Measurements from ENCODE around the gene ZFAND5.

The ZFAND5 gene

DNA sequence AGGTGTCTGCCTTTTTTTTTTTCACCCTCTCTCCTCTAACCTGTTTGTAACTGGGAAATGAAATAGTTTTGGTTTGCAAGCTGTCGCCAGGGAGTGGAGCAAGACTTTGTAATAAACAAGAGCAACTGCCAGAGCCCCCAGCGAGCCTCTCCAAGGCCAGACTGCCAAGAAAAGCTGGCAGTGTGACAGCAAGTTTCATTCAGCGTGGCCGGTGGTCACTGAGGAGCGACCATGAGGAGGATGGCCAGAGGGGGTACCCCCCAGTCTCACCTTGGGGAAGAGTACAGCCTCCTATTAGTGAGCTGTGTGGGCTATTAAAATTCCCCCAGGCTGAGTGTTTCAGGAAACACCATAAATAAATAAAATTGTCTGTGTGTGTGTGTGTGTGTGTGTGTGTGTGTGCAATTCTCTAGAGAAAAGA, 49.9 kb downstream of the ZFAND5 start:
- no peaks in the 10 kb centered on the region for H3K36me3 ChIP-seq (ENCODE audit: insufficient read depth, low read depth, low read length)
- no peak overlapping the region for H3K9ac ChIP-seq (ENCODE audit: low read depth, low read length)
- no peak overlapping the region for H3K4me3 ChIP-seq (ENCODE audit: low read length)
- peaks cover 22% of the 10 kb centered on the region; the same call in 1 of the 2 replicates for H3K4me1 ChIP-seq (ENCODE audit: insufficient read depth, low read length)
- no peaks in the 10 kb centered on the region for H3K9me3 ChIP-seq (ENCODE audit: insufficient read depth, low read depth, low read length)
- H3K27me3 ChIP-seq (ENCODE audit: insufficient read depth, low read length): no peaks in the 10 kb centered on the region
- no peak overlapping the region for H3K27ac ChIP-seq (ENCODE audit: low read length)

DNA sequence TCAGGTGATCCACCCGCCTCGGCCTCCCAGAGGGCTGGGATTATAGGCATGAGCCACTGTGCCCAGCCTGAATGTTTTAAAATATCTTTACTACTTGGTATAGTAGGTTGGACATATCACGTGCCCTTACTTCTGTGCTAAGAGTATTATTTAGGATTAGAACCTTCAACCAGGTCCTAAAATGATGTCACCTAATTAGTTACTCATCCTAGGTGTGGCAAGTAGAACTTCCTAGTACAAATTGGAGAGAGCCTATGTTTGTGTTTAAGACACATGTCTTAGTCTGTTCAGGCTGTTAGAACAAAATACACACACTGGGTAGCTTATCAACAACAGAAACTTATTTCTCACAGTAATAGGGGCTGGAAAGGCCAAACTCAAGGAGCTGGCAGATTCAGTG, 51.5 kb downstream of the ZFAND5 start:
- H3K9me3 ChIP-seq (ENCODE audit: insufficient read depth, low read depth, low read length): no peaks in the 10 kb centered on the region
- H3K27me3 ChIP-seq (ENCODE audit: insufficient read depth, low read length): no peaks in the 10 kb centered on the region
- H3K4me1 ChIP-seq (ENCODE audit: insufficient read depth, low read length): peaks cover 22% of the 10 kb centered on the region; the same call in 1 of the 2 replicates
- H3K27ac ChIP-seq (ENCODE audit: low read length): no peak overlapping the region
- H3K36me3 ChIP-seq (ENCODE audit: insufficient read depth, low read depth, low read length): no peaks in the 10 kb centered on the region
- no peak overlapping the region for H3K4me3 ChIP-seq (ENCODE audit: low read length)
- H3K9ac ChIP-seq (ENCODE audit: low read depth, low read length): no peak overlapping the region

DNA sequence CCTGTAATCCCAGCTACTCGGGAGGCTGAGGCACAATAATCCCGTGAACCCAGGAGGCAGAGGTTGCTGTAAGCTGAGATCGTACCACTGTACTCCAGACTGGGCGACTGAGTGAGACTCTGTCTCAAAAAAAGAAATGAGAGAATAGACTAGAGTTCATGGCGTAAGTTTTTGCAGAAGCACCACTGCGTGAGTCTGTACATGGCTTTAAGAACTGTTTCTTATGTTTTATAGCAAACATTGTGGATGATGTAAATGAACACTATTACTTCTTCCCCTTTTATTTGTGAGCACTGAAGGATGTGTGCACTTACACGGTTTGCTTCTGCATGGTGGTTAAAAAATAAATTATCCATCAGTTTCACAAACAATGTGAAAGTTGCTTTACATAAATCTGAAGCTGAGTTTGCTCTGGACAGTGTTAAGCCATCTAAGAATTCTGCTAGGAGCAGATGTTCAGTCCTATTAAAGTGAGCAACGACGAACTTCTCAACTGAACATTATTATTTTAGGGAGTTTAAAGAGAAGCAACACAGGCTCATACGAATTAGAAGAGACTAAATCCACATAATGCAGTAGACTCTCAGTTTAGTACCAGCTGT, 52.5 kb downstream of the ZFAND5 start:
- Histone ChIP-seq H3K36me3 (ENCODE audit: insufficient read depth, low read depth, low read length) (no peaks in the 10 kb centered on the region), H3K27ac (ENCODE audit: low read length) (no peak overlapping the region), H3K9ac (ENCODE audit: low read depth, low read length) (no peak overlapping the region), H3K27me3 (ENCODE audit: insufficient read depth, low read length) (no peaks in the 10 kb centered on the region), H3K4me1 (ENCODE audit: insufficient read depth, low read length) (peaks cover 22% of the 10 kb centered on the region; the same call in 1 of the 2 replicates), H3K9me3 (ENCODE audit: insufficient read depth, low read depth, low read length) (no peaks in the 10 kb centered on the region), H3K4me3 (ENCODE audit: low read length) (no peak overlapping the region)

DNA sequence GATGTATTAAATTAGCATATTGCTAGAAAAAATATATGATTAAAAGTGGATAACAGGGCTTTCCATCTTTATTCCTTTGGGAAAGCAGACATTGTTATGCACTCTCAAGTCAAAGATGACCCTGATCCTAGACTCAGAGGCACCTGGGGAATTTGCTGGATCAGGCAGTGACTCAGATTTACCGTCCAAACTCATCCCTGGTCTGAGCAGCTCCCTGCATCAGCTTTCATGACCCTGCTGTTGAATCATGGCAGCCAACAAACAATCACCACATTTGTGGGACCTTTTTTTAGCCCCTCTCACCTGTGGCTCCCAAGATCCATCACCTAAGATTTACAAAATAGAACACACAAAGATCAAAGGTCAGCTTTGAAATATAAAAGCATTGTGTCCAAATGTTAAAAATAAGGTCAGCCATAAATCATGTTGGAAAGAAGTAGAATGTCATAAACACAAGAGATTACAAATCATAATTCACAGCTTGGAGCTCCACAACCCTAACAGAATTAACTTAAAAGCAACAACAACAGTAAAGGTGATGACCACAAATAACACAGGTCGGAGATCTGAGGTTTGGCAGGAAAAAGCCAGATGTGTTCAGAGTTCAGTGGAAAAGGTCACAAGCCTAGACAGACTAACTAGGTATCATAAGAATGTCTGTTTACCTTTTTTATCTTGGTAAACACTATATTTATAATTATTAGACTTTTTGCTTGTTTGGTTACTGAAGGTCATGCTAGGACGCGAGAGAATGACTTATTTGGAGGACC, 55.5 kb downstream of the ZFAND5 start:
- H3K9ac ChIP-seq (ENCODE audit: low read depth, low read length): no peak overlapping the region

DNA sequence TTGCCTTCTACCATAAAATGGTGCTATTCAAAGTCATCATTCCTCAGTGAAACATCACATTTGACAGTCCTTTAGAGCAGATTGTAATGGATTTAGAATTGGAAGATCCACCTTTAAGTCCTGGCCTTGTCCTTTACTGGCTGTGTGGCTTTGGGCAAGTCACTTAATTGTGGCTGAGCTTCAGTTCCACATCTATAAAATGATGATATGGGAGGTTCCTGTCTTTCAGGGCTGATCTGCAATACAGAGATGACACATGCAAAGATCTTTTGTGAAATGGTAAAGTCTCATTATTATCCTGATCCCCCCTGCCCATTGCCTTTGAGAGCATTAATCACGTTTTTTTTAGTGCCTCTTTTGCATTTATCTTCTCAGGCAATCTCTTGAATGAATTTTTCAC, 58.2 kb downstream of the ZFAND5 start:
- H3K27me3 ChIP-seq (ENCODE audit: insufficient read depth, low read length): no peaks in the 10 kb centered on the region
- no peak overlapping the region for H3K9ac ChIP-seq (ENCODE audit: low read depth, low read length)
- H3K4me1 ChIP-seq (ENCODE audit: insufficient read depth, low read length): no peaks in the 10 kb centered on the region
- H3K9me3 ChIP-seq (ENCODE audit: insufficient read depth, low read depth, low read length): no peaks in the 10 kb centered on the region
- no peak overlapping the region for H3K27ac ChIP-seq (ENCODE audit: low read length)
- H3K4me3 ChIP-seq (ENCODE audit: low read length): no peak overlapping the region
- H3K36me3 ChIP-seq (ENCODE audit: insufficient read depth, low read depth, low read length): no peaks in the 10 kb centered on the region

More for the DNA sequence above, 55.5 kb downstream of the ZFAND5 start:
- H3K36me3 ChIP-seq (ENCODE audit: insufficient read depth, low read depth, low read length): no peaks in the 10 kb centered on the region
- H3K4me1 ChIP-seq (ENCODE audit: insufficient read depth, low read length): no peaks in the 10 kb centered on the region; the same call in 1 of the 2 replicates
- H3K27ac ChIP-seq (ENCODE audit: low read length): no peak overlapping the region
- no peaks in the 10 kb centered on the region for H3K27me3 ChIP-seq (ENCODE audit: insufficient read depth, low read length)
- H3K4me3 ChIP-seq (ENCODE audit: low read length): no peak overlapping the region
- H3K9me3 ChIP-seq (ENCODE audit: insufficient read depth, low read depth, low read length): no peaks in the 10 kb centered on the region

DNA sequence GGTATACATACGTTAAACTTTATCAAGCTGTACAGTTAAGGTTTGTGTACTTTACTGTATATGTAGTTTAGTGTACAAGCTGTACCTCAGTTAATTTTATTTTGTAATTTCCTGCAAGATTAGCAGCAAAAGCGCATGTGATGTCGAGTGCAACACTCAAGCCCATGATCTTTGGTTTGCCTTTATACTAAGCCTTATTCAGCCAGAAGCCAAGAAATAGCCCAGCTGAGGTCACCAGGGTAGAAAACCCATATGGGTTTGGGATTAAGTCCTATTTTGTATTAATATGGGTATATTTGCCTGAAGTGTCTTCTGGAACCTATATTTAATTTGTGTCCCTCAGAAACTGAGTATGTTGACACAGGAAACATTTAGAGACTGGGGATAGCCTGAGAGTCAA, 59.3 kb downstream of the ZFAND5 start:
- Histone ChIP-seq H3K27ac (ENCODE audit: low read length) (no peak overlapping the region), H3K27me3 (ENCODE audit: insufficient read depth, low read length) (no peaks in the 10 kb centered on the region), H3K9ac (ENCODE audit: low read depth, low read length) (no peak overlapping the region), H3K36me3 (ENCODE audit: insufficient read depth, low read depth, low read length) (no peaks in the 10 kb centered on the region), H3K4me1 (ENCODE audit: insufficient read depth, low read length) (no peaks in the 10 kb centered on the region), H3K4me3 (ENCODE audit: low read length) (no peak overlapping the region), H3K9me3 (ENCODE audit: insufficient read depth, low read depth, low read length) (no peaks in the 10 kb centered on the region)

DNA sequence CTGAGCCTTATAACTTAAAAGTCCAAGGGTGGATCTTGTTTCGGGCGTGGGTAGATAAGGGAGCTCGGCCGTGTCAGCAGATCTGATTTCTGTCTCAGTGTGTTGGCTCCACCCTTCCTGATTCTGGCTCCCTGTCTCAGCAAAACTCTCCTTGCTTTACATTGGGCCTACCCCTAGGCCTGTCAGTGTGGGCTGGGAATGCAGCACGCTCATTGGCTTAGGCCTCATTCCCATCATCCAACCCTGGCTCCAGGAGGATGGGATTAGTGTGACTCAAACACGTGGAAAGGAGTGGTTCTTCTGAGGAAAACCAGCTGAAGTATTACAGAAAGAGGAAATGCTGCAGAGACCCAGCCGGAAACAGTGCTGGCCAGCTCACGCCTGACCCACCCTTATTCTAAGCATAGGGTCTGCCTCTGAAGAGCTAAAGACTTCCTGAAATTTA, 59.9 kb downstream of the ZFAND5 start:
- Histone ChIP-seq H3K4me1 (ENCODE audit: insufficient read depth, low read length) (no peaks in the 10 kb centered on the region), H3K36me3 (ENCODE audit: insufficient read depth, low read depth, low read length) (no peaks in the 10 kb centered on the region), H3K9me3 (ENCODE audit: insufficient read depth, low read depth, low read length) (no peaks in the 10 kb centered on the region), H3K9ac (ENCODE audit: low read depth, low read length) (no peak overlapping the region), H3K27me3 (ENCODE audit: insufficient read depth, low read length) (no peaks in the 10 kb centered on the region), H3K4me3 (ENCODE audit: low read length) (no peak overlapping the region), H3K27ac (ENCODE audit: low read length) (no peak overlapping the region)

DNA sequence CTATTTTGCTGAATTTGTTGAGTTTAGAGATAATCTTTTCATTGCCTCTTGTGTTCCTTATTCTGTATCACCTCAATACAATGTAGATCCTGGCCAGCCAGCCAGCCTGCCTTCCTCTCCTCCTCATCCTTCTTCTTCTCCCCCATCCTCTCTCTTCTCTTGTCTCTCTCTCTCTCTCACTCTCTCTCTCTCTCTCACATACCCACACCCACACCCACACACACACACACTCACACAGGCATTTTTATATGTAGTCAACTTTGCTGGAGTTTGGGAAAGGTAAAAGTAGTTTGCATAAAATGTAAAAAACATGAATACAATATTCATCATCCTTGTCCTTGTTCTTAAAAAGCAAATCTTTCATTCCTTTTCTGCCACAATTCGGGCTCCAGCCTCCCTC, 60.5 kb downstream of the ZFAND5 start:
- H3K36me3 ChIP-seq (ENCODE audit: insufficient read depth, low read depth, low read length): no peaks in the 10 kb centered on the region
- H3K9ac ChIP-seq (ENCODE audit: low read depth, low read length): no peak overlapping the region
- no peaks in the 10 kb centered on the region for H3K9me3 ChIP-seq (ENCODE audit: insufficient read depth, low read depth, low read length)
- H3K4me1 ChIP-seq (ENCODE audit: insufficient read depth, low read length): no peaks in the 10 kb centered on the region
- no peak overlapping the region for H3K27ac ChIP-seq (ENCODE audit: low read length)
- no peaks in the 10 kb centered on the region for H3K27me3 ChIP-seq (ENCODE audit: insufficient read depth, low read length)
- no peak overlapping the region for H3K4me3 ChIP-seq (ENCODE audit: low read length)

Data from iPS-20b (cell line).